KBM-7 (cell line): Measurements from ENCODE around the gene AMER2.
"Not testable (repeated sequence)": the region's sequence is repeated elsewhere in the genome, so short reads cannot be mapped to it uniquely, and the experiment has no call there.

ENCODE experiments used
- DNase-seq: peaks from one replicate; pipeline ENCODE4 v3.0.0-alpha.2; 2015
- in situ Hi-C: fragments of 300-500 bp; cut with MboI; formaldehyde crosslinking; loops from 2 replicates; pipeline ENCODE4 v1.14.3; 2020; ENCODE audit warnings: low sequenced_read_pairs, low pct_unique_long_range_greater_than_20kb, mixed read lengths

The AMER2 gene

GRCh38 chr13:25165663-25166062 lies 6.4 kb downstream of the AMER2 start:
- in situ Hi-C loops, result no loop called here
- no peak for DNase-seq

- in situ Hi-C loops, DNase-seq: not testable (repeated sequence)
Observed at GRCh38 chr13:25165163-25165562, 6.9 kb downstream of the AMER2 start.

- no peak for DNase-seq
- in situ Hi-C loops, result no loop called here
Observed at GRCh38 chr13:25157681-25158080, 14.4 kb downstream of the AMER2 start.

GRCh38 chr13:25153736-25154135 lies 18.4 kb downstream of the AMER2 start:
- no peak for DNase-seq
- in situ Hi-C loops, result no loop called here

- in situ Hi-C loops, result no loop called here
- DNase-seq, result no peak
Observed at GRCh38 chr13:25151626-25152195, 20.4 kb downstream of the AMER2 start.

GRCh38 chr13:25149711-25150110 lies 22.4 kb downstream of the AMER2 start:
- DNase-seq, result no peak
- in situ Hi-C loops, result no loop called here

GRCh38 chr13:25148402-25148771 lies 23.7 kb downstream of the AMER2 start:
- in situ Hi-C loops, result no loop called here
- DNase-seq, result no peak

- DNase-seq, result no peak
- in situ Hi-C loops, result no loop called here
Observed at GRCh38 chr13:25147638-25148401, 24.3 kb downstream of the AMER2 start.

GRCh38 chr13:25143706-25144105 lies 28.4 kb downstream of the AMER2 start:
- in situ Hi-C loops, result no loop called here
- DNase-seq, result no peak

- DNase-seq, result no peak
- in situ Hi-C loops, result no loop called here
Observed at GRCh38 chr13:25141042-25141441, 31.0 kb downstream of the AMER2 start.

- no peak for DNase-seq
- in situ Hi-C loops, result no loop called here
Observed at GRCh38 chr13:25137788-25138115, 34.3 kb downstream of the AMER2 start.

- in situ Hi-C loops, result no loop called here
- DNase-seq, result no peak
Observed at GRCh38 chr13:25136880-25137787, 35.0 kb downstream of the AMER2 start.

GRCh38 chr13:25135896-25136295 lies 36.2 kb downstream of the AMER2 start:
- in situ Hi-C loops, result no loop called here
- DNase-seq, result no peak

GRCh38 chr13:25132751-25133390 lies 39.2 kb downstream of the AMER2 start:
- in situ Hi-C loops, result no loop called here
- no peak for DNase-seq

GRCh38 chr13:25131881-25132420 lies 40.1 kb downstream of the AMER2 start:
- in situ Hi-C loops, result no loop called here
- DNase-seq, result no peak

GRCh38 chr13:25130944-25131343 lies 41.1 kb downstream of the AMER2 start:
- no peak for DNase-seq
- in situ Hi-C loops, result no loop called here

- DNase-seq, result peak; percentile 28
- in situ Hi-C loops, result no loop called here
Observed at GRCh38 chr13:25118378-25118905, 53.6 kb downstream of the AMER2 start.

GRCh38 chr13:25117312-25117711 lies 54.8 kb downstream of the AMER2 start:
- in situ Hi-C loops, result no loop called here
- DNase-seq, result no peak

GRCh38 chr13:25116044-25116443 lies 56.0 kb downstream of the AMER2 start:
- DNase-seq, result no peak
- in situ Hi-C loops, result no loop called here
